NCI-H1436 treated with DMSO at 0.1 percent for 48 hours (cell line): ENCODE data around the gene USP31.
"Not testable (repeated sequence)": the region's sequence is repeated elsewhere in the genome, so short reads cannot be mapped to it uniquely, and the experiment has no call there.

ENCODE experiments used
- DNase-seq: peaks from one replicate; lab custom pipeline; 2025; lab: John Stamatoyannopoulos, UW

Gene USP31

DNA sequence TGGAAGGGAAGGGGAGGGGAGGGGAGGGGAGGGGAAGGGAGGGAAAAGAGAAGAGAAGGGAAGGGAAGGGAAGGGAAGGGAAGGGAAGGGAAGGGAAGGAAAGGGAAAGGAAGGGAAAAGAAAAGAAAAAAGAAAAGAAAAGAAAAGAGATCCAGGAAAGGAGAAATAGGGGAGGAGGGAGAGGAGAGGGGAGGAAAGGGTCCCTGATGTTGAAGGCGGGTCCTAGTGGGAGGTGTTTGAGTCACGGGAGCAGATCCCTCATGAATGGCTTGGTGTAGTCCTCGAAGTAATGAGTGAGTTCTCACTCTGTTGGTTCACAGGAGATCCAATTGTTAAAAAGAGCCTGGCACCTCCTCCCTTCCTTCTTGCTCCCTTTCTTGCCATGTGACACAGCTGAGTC is 6.9 kb upstream of the USP31 start:
- no peak for DNase-seq

GRCh38 chr16:23155445-23156049 is 6.3 kb upstream of the USP31 start:
- DNase-seq = no peak

DNA sequence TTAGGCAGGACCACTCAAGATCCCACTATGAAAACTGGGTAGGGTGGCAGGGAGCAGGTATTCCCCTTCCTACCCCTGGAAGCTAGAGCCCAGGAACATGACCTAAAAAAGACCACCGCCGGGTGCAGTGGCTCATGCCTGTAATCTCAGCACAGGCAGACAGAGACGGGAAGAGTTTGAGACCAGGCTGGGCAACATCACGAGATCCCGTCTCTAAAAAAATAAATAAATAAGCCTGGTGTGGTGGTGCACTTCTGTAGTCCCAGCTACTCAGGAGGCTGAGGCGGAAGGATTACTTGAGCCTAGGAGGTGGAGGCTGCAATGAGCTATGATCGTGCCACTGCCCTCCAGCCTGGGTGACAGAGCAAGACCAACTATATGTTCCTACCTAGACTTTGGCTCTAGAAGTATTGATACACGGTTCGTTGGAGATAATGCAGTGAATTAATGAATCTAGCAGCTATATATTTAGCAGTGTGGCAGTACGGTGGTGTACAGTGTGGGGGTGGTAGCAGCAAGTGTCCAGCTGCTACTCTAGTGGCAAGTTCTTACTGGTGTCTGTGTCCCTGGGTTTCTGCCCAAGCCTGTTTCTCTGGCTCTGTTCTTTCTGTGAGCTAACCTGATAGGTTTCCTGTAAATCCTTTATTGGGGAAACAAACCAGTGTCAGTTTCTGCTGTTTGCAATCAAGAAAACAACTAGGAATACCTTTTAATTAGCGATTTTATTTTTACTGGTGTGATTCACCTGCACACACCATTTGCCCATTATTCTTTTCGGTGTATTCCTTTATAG is 3.3 kb upstream of the USP31 start:
- no peak for DNase-seq

DNA sequence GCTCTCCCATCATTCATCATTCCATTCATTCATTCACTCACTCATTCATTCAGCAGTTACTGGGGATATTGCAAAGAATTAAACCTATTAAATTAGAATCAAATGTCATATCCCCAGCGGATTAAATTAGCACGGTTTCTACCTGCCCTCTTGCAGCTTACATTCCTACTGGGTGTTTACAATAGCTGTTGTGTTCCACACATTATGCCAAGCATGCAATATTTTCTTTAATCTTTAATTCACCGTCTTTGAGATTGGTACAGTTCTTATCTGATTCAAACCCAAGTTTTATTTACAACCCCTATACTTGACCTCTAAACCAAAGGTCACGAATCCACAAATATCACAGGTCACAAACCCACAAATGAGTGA is 727 bp upstream of the USP31 start:
- no peak for DNase-seq

GRCh38 chr16:23148513-23149266 is 562 bp downstream of the USP31 start:
- DNase-seq = no peak

DNA sequence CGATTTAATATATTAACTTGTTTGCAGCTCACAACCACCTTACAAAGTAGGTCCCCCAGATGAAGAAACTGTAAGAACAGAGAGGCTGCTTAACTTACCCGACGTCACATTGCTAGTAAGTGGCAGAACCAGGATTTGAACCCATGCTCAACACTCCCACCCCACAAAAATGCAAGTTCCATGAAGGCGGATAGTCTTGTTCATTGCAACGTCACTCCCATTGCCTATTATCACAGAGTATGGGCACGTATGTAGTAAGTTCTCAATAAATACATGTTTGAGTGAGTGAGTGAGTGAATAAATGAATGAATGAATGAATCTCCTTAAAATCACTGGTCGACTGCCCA is 1.1 kb downstream of the USP31 start:
- no peak for DNase-seq

DNA sequence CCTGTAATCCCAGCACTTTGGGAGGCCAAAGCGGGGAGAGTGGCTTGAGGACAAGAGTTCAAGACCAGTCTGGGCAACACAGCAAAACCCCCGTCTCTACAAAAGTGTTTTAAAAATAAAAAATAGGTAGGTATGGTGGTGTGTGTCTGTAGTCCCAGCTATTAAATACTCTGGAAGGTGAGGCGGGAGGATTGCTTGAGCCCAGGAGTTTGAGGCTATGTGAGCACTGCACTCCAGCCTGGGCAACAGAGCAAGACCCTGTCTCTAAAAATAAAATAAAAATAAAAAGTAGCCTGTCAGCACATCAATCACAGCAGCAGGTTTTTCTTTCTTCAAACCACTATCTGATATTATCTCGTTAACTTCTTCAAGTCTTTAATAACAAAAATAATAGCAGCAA is 1.6 kb downstream of the USP31 start:
- no peak for DNase-seq

DNA sequence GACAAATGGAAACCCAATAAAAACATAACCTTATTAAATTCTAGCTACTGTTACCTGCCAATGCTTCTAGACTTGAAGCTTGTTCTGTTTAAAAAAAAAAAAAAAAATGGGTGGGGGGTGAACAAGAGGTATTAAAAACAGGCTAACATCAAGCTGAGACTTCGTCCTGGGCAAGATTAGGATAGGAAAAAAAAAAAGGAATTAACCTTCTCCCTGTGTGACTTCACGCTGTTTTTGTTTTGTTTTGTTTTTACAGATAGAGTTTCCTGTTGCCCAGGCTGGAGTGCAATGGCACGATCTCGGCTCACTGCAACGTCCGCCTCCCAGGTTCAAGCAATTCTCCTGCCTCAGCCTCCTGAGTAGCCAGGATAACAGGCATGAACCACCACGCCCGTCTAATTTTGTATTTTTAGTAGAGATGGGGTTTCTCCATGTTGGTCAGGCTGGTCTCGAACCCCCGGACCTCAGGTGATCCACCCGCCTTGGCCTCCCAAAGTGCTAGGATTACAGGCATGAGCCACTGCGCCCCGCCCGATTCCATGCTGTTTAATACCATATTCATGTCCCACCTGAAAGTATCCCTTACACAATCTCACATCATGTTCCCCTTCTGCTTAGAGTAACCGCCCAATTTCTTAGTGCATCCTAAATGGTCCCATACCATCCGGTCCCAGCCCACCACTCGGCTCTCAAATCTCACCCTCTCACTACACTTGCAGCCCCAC is 2.2 kb downstream of the USP31 start:
- no peak for DNase-seq

- no peak for DNase-seq
These were observed 3.6 kb downstream of the USP31 start for GRCh38 chr16:23145608-23146007.

- DNase-seq = no peak
These were observed 4.1 kb downstream of the USP31 start for GRCh38 chr16:23145186-23145585.

- not testable (repeated sequence) for DNase-seq
These were observed 4.9 kb downstream of the USP31 start for GRCh38 chr16:23144393-23144792.

GRCh38 chr16:23143391-23143790 is 5.9 kb downstream of the USP31 start:
- DNase-seq = no peak

DNA sequence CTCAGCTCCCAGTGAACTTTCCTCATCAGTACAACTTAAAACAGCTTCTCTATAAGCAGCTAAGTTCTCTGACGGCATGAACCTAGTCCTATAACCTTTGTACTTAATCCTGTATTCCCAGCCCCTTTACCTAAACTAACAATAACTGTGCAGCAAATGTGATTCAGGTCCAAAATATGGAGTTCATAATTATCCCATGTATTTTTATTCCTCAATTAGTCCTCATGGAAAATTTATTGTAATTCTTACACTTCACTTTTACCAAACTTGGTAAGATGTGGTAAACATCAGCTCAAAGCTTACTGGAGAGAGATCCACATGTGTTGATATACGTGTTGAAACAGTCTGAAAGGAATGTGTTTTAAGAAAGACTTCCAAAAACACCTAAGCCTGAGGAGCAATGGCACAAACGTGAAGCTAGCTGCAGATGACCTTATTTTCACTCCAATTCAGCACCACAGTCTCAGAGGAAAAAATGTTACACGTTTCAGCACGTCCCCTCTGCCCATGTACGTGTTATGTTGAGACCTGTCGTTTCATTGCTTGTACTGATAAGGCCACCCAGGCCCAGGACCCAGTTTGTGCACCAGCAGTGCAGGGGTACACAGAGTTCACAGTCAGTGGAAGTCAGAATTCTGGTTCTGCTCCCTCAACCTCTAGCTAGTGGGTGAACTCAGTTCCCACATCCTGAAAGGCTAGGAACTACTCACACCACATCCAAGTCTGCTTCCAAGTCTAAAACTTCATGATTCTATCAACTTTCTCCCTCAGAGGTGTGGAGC is 7.1 kb downstream of the USP31 start:
- no peak for DNase-seq

- no peak for DNase-seq
These were observed 7.8 kb downstream of the USP31 start for GRCh38 chr16:23141500-23141899.

GRCh38 chr16:23141033-23141432 is 8.2 kb downstream of the USP31 start:
- no peak for DNase-seq

GRCh38 chr16:23140107-23140506 is 9.1 kb downstream of the USP31 start:
- DNase-seq = no peak

DNA sequence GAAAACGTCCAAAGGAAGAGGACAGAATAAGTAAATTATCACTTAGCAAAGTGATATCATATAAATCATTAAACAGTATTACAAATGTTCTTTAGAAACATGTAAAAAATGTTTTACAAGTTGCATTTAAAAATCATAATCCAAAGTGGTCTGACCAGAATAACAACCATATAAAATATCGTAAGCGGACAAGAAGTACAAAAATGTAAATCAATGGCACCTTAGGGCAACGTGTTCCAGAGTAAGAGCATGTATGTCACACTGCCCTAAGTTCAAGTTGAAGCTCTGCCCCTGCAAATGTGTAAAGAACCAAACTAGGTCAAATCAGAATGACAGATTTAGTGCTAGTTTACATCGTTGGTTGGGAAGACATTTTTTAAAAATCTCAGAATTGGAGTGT is 11.4 kb downstream of the USP31 start:
- DNase-seq = no peak

DNA sequence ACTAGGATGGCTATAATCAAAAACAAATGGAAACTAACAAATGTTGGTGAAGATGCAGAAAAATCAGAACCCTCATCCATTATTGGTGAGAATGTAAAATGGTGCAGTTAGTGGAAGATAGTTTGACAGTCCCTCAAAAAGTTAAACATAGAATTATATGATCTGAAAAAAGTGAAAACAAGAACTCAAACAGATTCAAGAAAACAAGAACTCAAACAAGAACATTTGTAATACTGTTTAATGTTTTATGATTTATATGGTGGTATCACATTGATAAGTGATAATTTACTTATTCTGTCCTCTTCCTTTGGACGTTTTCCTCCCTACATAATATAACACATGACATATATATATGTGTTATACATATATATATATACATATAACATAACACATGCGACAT is 12.0 kb downstream of the USP31 start:
- DNase-seq = no peak

DNA sequence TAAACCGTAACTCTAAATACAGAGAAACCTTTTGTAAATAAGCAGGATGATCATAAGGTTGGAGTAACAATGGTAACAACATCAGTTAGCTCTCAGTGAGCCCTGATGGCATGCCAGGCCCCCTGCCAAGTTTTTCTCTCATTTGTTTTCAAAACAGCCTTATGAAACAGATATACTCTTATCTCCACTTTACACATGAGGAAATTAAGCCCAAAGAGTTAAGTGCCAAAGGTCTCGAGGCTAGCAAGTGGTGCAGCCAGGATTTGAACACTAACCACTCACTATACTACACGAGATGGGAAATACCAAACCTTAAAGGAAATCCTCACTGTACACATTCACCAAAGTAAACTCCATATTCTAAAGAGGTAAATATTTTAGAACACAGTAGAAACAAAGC is 15.0 kb downstream of the USP31 start:
- no peak for DNase-seq

DNA sequence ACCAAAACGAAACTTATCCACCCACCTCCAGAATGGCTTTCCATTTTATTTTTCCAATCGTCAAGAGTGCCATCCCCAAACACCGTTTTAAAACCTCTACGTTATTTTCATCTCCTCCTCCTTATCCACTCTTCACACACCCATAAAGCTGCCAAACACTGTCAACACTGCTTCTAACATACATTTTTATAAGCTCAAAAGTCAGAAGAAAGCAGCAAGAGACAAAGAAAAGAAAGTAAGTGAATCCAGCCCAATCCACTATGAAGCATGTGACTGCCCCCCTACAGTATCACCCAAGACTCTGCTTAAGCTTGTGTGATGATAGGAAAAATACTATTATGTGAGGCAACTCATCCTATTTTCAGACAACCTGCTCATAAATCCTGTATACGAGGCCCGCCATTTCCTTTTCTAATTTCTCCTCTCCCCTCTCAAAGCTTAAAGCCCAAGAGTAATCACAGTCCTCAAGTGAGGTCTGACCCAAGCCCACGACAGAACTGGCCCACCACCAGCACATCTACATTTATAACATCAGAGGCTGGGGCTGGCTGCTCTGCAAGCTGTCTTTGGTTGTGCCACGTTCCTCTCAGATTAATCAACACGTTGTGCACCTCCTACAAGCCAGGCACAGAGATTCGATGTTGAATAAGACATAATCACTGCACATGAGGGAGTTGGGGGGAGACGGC is 16.3 kb downstream of the USP31 start:
- DNase-seq = no peak

- no peak for DNase-seq
These were observed 17.2 kb downstream of the USP31 start for GRCh38 chr16:23131931-23132621.
